HepG2 (cell line): ENCODE measurements around the gene ZNF687. TPM values are rescaled to one million over a fixed set of nuclear protein-coding genes. Genes with fewer than 3 reads are reported as not detected.

Source experiments
- ATF7 ChIP-seq, 2 experiments: fragments of 450-650 bp in 1 of 2; sonication (generic) in 1 of 2; formaldehyde crosslinking in 1 of 2; IDR thresholded peaks; 2 replicates each; pipeline versions ENCODE4 v1.4.0 to v1.6.1; 2016 to 2020; ENCODE audit warnings: antibody characterized with exemption in 1 of 2, mild to moderate bottlenecking in 1 of 2, missing genetic modification reagents in 1 of 2
- CENPBD1 ChIP-seq: sonication (generic); formaldehyde crosslinking; IDR thresholded peaks from 2 replicates; pipeline ENCODE4 v1.8.0; 2022; ENCODE audit warnings: missing genetic modification reagents, low read depth, mild to moderate bottlenecking, borderline replicate concordance
- CSRNP1 ChIP-seq: sonication (generic); formaldehyde crosslinking; IDR thresholded peaks from 2 replicates; pipeline ENCODE4 v1.8.1; 2023; ENCODE audit warnings: mild to moderate bottlenecking, missing genetic modification reagents
- DMAP1 ChIP-seq: IDR thresholded peaks from 2 replicates; pipeline ENCODE4 v1.6.1; 2016
- FUBP1 ChIP-seq: sonication (generic); formaldehyde crosslinking; IDR thresholded peaks from 2 replicates; pipeline ENCODE4 v1.5.1; 2020; ENCODE audit warnings: missing genetic modification reagents, mild to moderate bottlenecking, borderline replicate concordance
- HNRNPL ChIP-seq: fragments of 200-400 bp; formaldehyde crosslinking; IDR thresholded peaks from 2 replicates; pipeline ENCODE4 v1.6.1; 2017; ENCODE audit warnings: mild to moderate bottlenecking, low read depth, low read length
- JARID2 ChIP-seq: sonication (generic); formaldehyde crosslinking; IDR thresholded peaks from 2 replicates; pipeline ENCODE4 v1.8.1; 2023; ENCODE audit warnings: missing genetic modification reagents, inconsistent platforms; ENCODE audit not compliant: insufficient replicate concordance
- KMT2A ChIP-seq: sonication (generic); formaldehyde crosslinking; IDR thresholded peaks from 2 replicates; pipeline ENCODE4 v1.4.0; 2020; ENCODE audit warnings: missing genetic modification reagents
- MAF1 ChIP-seq: sonication (generic); formaldehyde crosslinking; IDR thresholded peaks from 2 replicates; pipeline ENCODE4 v1.5.0; 2020; ENCODE audit warnings: missing genetic modification reagents, borderline replicate concordance
- MNT ChIP-seq: fragments of 450-650 bp; IDR thresholded peaks from 2 replicates; pipeline ENCODE4 v1.6.1; 2016
- NFIC ChIP-seq: IDR thresholded peaks from 2 replicates; pipeline ENCODE4 v1.6.1; 2012; ENCODE audit warnings: mild to moderate bottlenecking, low read length, inconsistent platforms
- PTBP1 ChIP-seq: fragments of 200-400 bp; formaldehyde crosslinking; IDR thresholded peaks from 2 replicates; pipeline ENCODE4 v1.6.1; 2018; ENCODE audit warnings: low read length, low read depth; ENCODE audit not compliant: poor library complexity, severe bottlenecking
- RXRA ChIP-seq: sonication (generic); formaldehyde crosslinking; IDR thresholded peaks from 2 replicates; pipeline ENCODE4 v1.5.1; 2020; ENCODE audit warnings: missing genetic modification reagents
- SP4 ChIP-seq: sonication (generic); formaldehyde crosslinking; IDR thresholded peaks from 2 replicates; pipeline ENCODE4 v1.8.1; 2023; ENCODE audit warnings: mild to moderate bottlenecking, missing genetic modification reagents
- TBP ChIP-seq: sonication (generic); formaldehyde crosslinking; IDR thresholded peaks from 2 replicates; pipeline ENCODE4 v1.5.0; 2020; ENCODE audit warnings: missing genetic modification reagents
- TGIF2 ChIP-seq: IDR thresholded peaks from 2 replicates; pipeline ENCODE4 v1.6.1; 2016; ENCODE audit warnings: control low read depth, missing compliant biosample characterization
- ZNF317 ChIP-seq: sonication (generic); formaldehyde crosslinking; IDR thresholded peaks from 2 replicates; pipeline ENCODE4 v1.5.0; 2020; ENCODE audit warnings: mild to moderate bottlenecking, missing genetic modification reagents
- ZNF460 ChIP-seq: sonication (generic); formaldehyde crosslinking; IDR thresholded peaks from 2 replicates; pipeline ENCODE4 v1.5.1; 2020; ENCODE audit warnings: missing genetic modification reagents, mild to moderate bottlenecking, borderline replicate concordance
- ZNF724P ChIP-seq: sonication (generic); formaldehyde crosslinking; IDR thresholded peaks from 2 replicates; pipeline ENCODE4 v1.8.0; 2022; ENCODE audit warnings: missing genetic modification reagents, borderline replicate concordance
- ZNF800 ChIP-seq: sonication (generic); formaldehyde crosslinking; IDR thresholded peaks from 2 replicates; pipeline ENCODE4 v1.4.0; 2020; ENCODE audit warnings: missing genetic modification reagents
- ZNF878 ChIP-seq: sonication (generic); formaldehyde crosslinking; IDR thresholded peaks from 2 replicates; pipeline ENCODE4 v1.8.1; 2023; ENCODE audit warnings: mild to moderate bottlenecking, missing genetic modification reagents, moderate library complexity
- polyA plus RNA-seq, 8 experiments: library from polyadenylated mRNA; depleted of rRNA in 3 of 8; stranded (reverse) in 7 of 8; unstranded in 1 of 8; fragments of >200 nt; fragmentation: Illumina TruSeq in 4 of 8; extraction: Trizol in 4 of 8; gene quantifications; 2 replicates each; pipeline versions ENCODE4 v1.2.1 to v1.2.3, GENCODE V29; 2011 to 2016; ENCODE audit warnings: low read depth in 4 of 8, missing spikeins in 1 of 8, mixed read lengths in 1 of 8; ENCODE audit not compliant: insufficient read depth in 1 of 8
- total RNA-seq, 5 experiments: library from RNA; depleted of rRNA; stranded (reverse); fragments of >200 nt; fragmentation: Illumina TruSeq; extraction: Trizol; gene quantifications; 2 replicates each; pipeline ENCODE4 v1.2.3, GENCODE V29; 2016; ENCODE audit warnings: low read depth in 1 of 5

Gene ZNF687
- total and polyA plus RNA-seq, 2 of the 13 experiments (the other 11 are each of a cell fraction or from before 2014, with no cell fraction given): 14.1 to 16.5 TPM

- TF ChIP-seq ATF7 (IDR thresholded peaks at IDR 0.05) (no peak), ATF7 (CRISPR knock-in tag; IDR thresholded peaks at IDR 0.05) (no peak), CSRNP1 (no peak), KMT2A (CRISPR knock-in tag) (peak; percentile 63), ZNF460 (CRISPR knock-in tag) (peak; percentile 95), ZNF878 (CRISPR knock-in tag) (0 out of 2 replicates have a peak, but pooled peaks have one; percentile 41), TBP (CRISPR knock-in tag) (no peak), JARID2 (no peak), RXRA (CRISPR knock-in tag) (peak; percentile 10; the same call in 1 of the 2 replicates), DMAP1 (CRISPR knock-in tag) (peak; percentile 63), MNT (peak; percentile 49; the same call in 1 of the 2 replicates), FUBP1 (CRISPR knock-in tag) (0 out of 2 replicates have a peak, but pooled peaks have one; percentile 33), MAF1 (CRISPR knock-in tag) (no peak), NFIC (0 out of 2 replicates have a peak, but pooled peaks have one; percentile 38), HNRNPL (0 out of 2 replicates have a peak, but pooled peaks have one; percentile 45), PTBP1 (no peak), ZNF800 (CRISPR knock-in tag) (no peak), TGIF2 (CRISPR knock-in tag) (no peak; the same call in 1 of the 2 replicates), ZNF317 (no peak), SP4 (CRISPR knock-in tag) (peak; percentile 48; the same call in 1 of the 2 replicates), CENPBD1 (CRISPR knock-in tag) (no peak), ZNF724P (CRISPR knock-in tag) (peak; percentile 82; the same call in 1 of the 2 replicates)
Measured at GRCh38 chr1:151254217-151255213, 27.6 kb upstream of the ZNF687 start, which contains the start of gene PSMD4 (continued).
